Measurements from ENCODE around the gene BCAS1.

BCAS1 gene

DNA sequence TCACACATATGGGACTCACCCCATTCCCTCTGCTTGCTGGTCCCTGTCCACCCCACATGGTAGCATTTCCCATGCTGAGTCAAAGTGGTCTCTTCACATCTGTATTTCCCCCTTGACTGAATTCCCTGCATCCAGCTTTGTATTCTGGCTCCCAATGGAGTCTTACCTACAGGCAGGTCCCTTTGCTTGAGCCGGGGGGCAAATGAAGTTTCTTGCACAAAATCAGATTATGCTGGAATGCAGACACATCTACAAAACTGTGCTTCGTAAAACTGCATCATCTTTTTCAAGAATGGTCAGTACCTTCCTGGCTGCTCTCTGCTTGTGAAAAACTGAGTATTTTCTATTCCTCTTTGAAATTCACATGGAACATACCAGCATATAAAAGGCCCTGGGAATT is 32.1 kb upstream of the BCAS1 start:
- H3K4me3 ChIP-seq (ENCODE audit: low read length): no peak overlapping the region
- no peaks in the 10 kb centered on the region for H3K27me3 ChIP-seq (ENCODE audit: insufficient read depth, low read length)

DNA sequence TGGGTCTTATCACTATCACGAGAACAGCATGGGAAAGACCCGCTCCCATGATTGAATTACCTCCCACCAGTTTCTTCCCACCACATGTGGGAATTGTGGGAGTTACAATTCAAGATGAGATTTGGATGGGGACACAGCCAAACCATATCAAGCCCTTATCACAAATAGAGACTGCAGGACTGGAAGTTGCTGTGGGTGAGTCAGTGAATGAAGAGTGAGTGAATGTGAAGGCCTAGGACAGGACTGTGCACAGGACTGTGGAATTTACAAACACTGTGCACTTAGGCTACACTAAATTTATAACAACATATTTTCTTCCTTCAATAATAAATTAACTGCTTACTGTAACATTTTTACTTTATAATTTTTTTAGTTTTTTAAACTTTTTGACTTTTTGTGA is 30.2 kb upstream of the BCAS1 start:
- Histone ChIP-seq H3K36me3 (ENCODE audit: insufficient read depth, low read length) (no peaks in the 10 kb centered on the region), H3K27me3 (ENCODE audit: insufficient read depth, low read length) (no peaks in the 10 kb centered on the region), H3K4me1 (ENCODE audit: insufficient read depth, low read length) (no peaks in the 10 kb centered on the region), H3K9me3 (ENCODE audit: insufficient read depth, low read depth, low read length) (no peaks in the 10 kb centered on the region), H3K27ac (ENCODE audit: low read depth, low read length) (no peak overlapping the region), H3K9ac (ENCODE audit: low read depth, low read length) (no peak overlapping the region), H3K4me3 (ENCODE audit: low read length) (no peak overlapping the region)
- WGBS: 100% methylated on average over 2 of the region's 2 CpGs

More for the DNA sequence above, 32.1 kb upstream of the BCAS1 start:
- Histone ChIP-seq H3K27ac (ENCODE audit: low read depth, low read length) (no peak overlapping the region), H3K36me3 (ENCODE audit: insufficient read depth, low read length) (no peaks in the 10 kb centered on the region), H3K9me3 (ENCODE audit: insufficient read depth, low read depth, low read length) (no peaks in the 10 kb centered on the region), H3K4me1 (ENCODE audit: insufficient read depth, low read length) (no peaks in the 10 kb centered on the region), H3K9ac (ENCODE audit: low read depth, low read length) (no peak overlapping the region)
- 93% methylated on average over 2 of the region's 2 CpGs for WGBS

DNA sequence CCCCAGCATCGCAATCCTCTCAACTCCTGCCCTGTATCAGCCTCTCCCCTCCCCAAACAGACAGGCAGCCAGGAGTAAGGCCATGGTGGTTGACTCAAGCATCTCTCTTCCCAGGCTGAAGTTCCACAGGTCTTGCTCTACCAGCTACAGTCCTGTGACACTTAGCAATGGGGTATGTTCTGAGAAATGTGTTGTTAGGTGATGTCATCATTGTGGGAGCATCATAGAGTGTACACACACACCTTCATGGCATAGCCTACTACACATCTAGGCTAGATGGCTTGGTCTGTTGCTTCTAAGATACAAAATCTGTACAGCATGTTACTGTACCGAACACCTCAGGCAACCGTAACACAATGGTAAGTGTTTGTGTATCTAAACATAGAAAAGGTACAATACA is 29.5 kb upstream of the BCAS1 start:
- H3K4me3 ChIP-seq (ENCODE audit: low read length): no peak overlapping the region
- 97% methylated on average over 1 of the region's 3 CpGs for WGBS
- no peaks in the 10 kb centered on the region for H3K27me3 ChIP-seq (ENCODE audit: insufficient read depth, low read length)
- no peaks in the 10 kb centered on the region for H3K36me3 ChIP-seq (ENCODE audit: insufficient read depth, low read length)
- no peaks in the 10 kb centered on the region for H3K9me3 ChIP-seq (ENCODE audit: insufficient read depth, low read depth, low read length)
- H3K9ac ChIP-seq (ENCODE audit: low read depth, low read length): no peak overlapping the region
- no peaks in the 10 kb centered on the region for H3K4me1 ChIP-seq (ENCODE audit: insufficient read depth, low read length)
- no peak overlapping the region for H3K27ac ChIP-seq (ENCODE audit: low read depth, low read length)

DNA sequence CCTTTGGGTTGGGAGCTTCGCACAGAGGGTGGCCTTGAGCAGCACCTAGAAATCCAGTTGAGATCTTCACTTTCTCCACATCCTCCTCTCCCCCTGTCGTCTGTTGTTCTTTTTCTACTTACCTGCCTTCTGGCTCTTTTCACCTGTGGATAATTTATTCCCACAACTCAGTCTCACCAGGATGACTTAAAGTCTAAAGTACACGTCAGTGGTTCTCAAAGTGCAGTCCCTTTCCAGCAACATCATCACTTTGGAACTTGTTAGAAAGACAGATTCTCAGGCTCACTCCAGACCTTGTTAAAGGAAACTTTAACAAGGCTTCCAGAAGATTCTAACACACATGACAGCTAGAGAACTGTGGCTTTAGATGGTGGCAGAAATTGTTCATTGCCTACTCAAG is 27.7 kb upstream of the BCAS1 start:
- H3K4me3 ChIP-seq (ENCODE audit: low read length): no peak overlapping the region
- 91% methylated on average over 3 of the region's 3 CpGs for WGBS
- H3K27ac ChIP-seq (ENCODE audit: low read depth, low read length): no peak overlapping the region
- no peaks in the 10 kb centered on the region for H3K27me3 ChIP-seq (ENCODE audit: insufficient read depth, low read length)
- no peak overlapping the region for H3K9ac ChIP-seq (ENCODE audit: low read depth, low read length)
- H3K4me1 ChIP-seq (ENCODE audit: insufficient read depth, low read length): no peaks in the 10 kb centered on the region
- no peaks in the 10 kb centered on the region for H3K36me3 ChIP-seq (ENCODE audit: insufficient read depth, low read length)
- no peaks in the 10 kb centered on the region for H3K9me3 ChIP-seq (ENCODE audit: insufficient read depth, low read depth, low read length)

DNA sequence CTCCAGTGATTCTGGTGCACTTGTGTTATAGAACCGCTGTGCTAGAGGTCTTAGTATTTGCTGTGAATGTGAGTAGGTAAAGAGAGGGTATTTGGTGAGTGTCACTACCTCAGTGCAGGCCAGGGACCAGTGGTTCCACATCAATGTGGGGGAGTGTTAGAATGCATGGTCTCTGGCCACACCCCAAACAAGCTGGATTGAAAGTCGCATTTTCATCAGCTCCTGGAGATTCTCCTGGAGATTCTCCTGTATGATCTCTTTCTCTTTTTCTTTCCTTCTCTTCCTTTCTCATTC is 26.8 kb upstream of the BCAS1 start:
- H3K27ac ChIP-seq (ENCODE audit: low read depth, low read length): no peak overlapping the region
- H3K27me3 ChIP-seq (ENCODE audit: insufficient read depth, low read length): no peaks in the 10 kb centered on the region
- WGBS: 83% methylated on average over 2 of the region's 2 CpGs
- no peak overlapping the region for H3K4me3 ChIP-seq (ENCODE audit: low read length)
- no peak overlapping the region for H3K9ac ChIP-seq (ENCODE audit: low read depth, low read length)
- H3K36me3 ChIP-seq (ENCODE audit: insufficient read depth, low read length): no peaks in the 10 kb centered on the region
- H3K9me3 ChIP-seq (ENCODE audit: insufficient read depth, low read depth, low read length): no peaks in the 10 kb centered on the region
- H3K4me1 ChIP-seq (ENCODE audit: insufficient read depth, low read length): no peaks in the 10 kb centered on the region

DNA sequence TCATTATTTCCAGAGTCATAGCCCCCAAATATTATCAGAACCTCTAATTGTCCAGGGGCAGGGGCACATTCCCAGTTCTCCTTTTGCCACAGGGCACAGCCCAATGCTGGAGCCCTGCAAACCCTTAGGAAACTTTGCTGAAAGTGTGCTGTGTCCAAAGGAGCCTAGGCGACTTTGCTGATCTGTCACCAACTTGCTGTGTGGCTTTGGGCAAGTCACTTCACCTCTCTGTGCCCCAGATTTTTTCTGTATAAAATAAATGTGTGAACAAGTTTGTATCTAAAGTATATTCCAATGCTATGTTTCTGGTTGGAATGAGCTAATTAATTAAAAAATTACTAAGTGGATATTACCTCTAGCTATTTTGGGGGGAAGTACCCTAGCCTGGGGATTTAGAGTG is 25.4 kb upstream of the BCAS1 start:
- H3K27ac ChIP-seq (ENCODE audit: low read depth, low read length): no peak overlapping the region
- H3K4me1 ChIP-seq (ENCODE audit: insufficient read depth, low read length): no peaks in the 10 kb centered on the region
- H3K9ac ChIP-seq (ENCODE audit: low read depth, low read length): no peak overlapping the region
- H3K27me3 ChIP-seq (ENCODE audit: insufficient read depth, low read length): no peaks in the 10 kb centered on the region
- H3K36me3 ChIP-seq (ENCODE audit: insufficient read depth, low read length): no peaks in the 10 kb centered on the region
- 87% methylated on average over 1 of the region's 1 CpG for WGBS
- H3K4me3 ChIP-seq (ENCODE audit: low read length): no peak overlapping the region
- H3K9me3 ChIP-seq (ENCODE audit: insufficient read depth, low read depth, low read length): no peaks in the 10 kb centered on the region

DNA sequence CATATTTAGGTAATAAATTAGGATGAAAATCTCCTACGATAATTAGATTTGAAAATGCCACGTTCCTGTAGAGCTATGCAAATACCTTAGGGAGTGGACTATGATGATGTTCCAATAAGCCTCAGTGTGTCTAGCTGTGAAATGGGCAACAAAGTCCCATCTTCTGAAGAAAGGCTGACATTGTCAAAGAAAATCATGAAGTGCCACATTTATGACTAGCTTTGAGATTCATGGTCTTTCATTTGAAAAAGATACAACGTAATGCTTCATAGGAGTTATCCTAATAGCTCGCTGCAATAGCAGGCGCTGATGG is 23.8 kb upstream of the BCAS1 start:
- 94% methylated on average over 5 of the region's 5 CpGs for whole genome bisulfite sequencing

DNA sequence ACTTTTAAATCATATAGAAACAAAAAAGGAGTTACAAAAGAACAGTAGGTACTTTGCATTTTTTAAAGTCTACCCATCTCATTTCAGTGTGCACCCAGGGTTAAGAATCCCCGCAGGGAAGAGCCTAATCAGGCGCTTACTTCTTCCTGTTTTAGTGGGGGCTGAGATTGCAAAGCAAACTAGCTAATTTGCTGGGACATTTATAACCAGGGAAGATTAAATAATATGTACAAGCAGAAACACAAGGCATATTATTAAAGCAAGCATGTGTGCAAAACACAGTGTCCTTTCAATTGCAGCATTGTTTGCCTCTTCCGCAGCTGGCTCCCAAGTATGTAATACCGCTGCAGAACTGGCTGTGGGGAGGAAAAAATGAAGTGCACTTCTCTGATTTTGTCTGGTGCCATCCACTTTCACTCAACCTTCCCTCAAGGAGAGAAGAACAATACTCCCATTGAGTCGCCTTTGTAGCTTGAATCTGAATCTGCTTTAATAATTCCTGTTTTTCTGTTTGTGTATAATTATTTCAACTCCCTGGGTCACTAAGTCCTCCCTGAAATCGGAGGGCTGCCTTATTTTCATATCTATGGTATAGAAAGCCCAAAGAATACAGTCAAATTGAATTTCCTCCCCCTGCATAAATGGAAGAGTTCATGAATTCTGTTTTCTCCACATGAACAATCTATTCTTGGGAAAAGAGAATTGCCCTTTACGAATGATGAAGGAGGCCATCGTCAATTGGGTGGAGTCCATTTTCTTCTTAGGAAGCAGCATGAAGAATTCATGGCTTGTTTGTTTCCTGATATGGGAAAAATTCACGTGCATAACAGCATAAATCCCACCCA is 23.3 kb upstream of the BCAS1 start:
- Histone ChIP-seq H3K27ac (ENCODE audit: low read depth, low read length) (no peak overlapping the region), H3K27me3 (ENCODE audit: insufficient read depth, low read length) (no peaks in the 10 kb centered on the region)
- 91% methylated on average over 6 of the region's 9 CpGs for whole genome bisulfite sequencing

More for the DNA sequence above, 23.8 kb upstream of the BCAS1 start:
- no peak overlapping the region for H3K27ac ChIP-seq (ENCODE audit: low read depth, low read length)
- no peaks in the 10 kb centered on the region for H3K36me3 ChIP-seq (ENCODE audit: insufficient read depth, low read length)
- no peaks in the 10 kb centered on the region for H3K9me3 ChIP-seq (ENCODE audit: insufficient read depth, low read depth, low read length)
- H3K4me3 ChIP-seq (ENCODE audit: low read length): no peak overlapping the region
- no peak overlapping the region for H3K9ac ChIP-seq (ENCODE audit: low read depth, low read length)
- no peaks in the 10 kb centered on the region for H3K27me3 ChIP-seq (ENCODE audit: insufficient read depth, low read length)
- H3K4me1 ChIP-seq (ENCODE audit: insufficient read depth, low read length): no peaks in the 10 kb centered on the region

DNA sequence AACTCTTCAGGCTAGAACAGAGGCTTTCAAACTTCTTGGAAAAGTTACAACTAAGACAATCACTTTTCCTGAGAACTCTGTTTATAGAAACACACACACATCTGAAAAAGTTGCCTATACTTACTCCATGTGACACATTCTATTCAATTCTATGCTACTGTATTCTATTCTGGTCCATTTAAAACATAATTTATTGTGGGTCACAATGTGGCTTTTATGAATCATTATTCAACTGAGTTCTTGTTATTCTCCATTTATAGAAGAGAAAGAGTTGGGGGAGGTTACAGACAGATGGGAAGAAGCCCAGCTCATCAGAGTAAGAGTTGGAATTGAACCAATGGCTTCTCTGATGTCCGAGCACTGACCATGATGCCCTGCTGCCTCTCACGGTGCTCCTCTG is 21.6 kb upstream of the BCAS1 start:
- no peak overlapping the region for H3K27ac ChIP-seq (ENCODE audit: low read depth, low read length)
- WGBS: 85% methylated on average over 2 of the region's 2 CpGs
- no peak overlapping the region for H3K9ac ChIP-seq (ENCODE audit: low read depth, low read length)

More for the DNA sequence above, 23.3 kb upstream of the BCAS1 start:
- Histone ChIP-seq H3K36me3 (ENCODE audit: insufficient read depth, low read length) (no peaks in the 10 kb centered on the region), H3K4me1 (ENCODE audit: insufficient read depth, low read length) (no peaks in the 10 kb centered on the region), H3K4me3 (ENCODE audit: low read length) (no peak overlapping the region), H3K9ac (ENCODE audit: low read depth, low read length) (no peak overlapping the region), H3K9me3 (ENCODE audit: insufficient read depth, low read depth, low read length) (no peaks in the 10 kb centered on the region)

DNA sequence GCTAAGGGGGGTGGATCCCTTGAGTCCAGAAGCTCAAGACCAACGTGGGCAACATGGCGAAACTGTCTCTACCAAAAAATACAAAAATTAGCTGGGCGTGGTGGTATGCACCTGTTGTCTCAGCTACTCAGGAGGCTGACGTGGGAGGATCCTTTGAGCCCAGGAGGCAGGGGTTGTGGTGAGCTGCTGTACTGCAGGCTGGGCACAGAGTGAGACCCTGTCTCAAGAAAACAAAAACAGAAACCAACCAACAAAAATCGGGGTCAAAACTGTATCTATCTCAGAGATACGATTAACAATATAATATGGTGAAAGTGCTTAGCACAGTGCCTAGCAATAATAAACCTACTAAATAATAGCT is 20.7 kb upstream of the BCAS1 start:
- Histone ChIP-seq H3K9ac (ENCODE audit: low read depth, low read length) (no peak overlapping the region), H3K4me3 (ENCODE audit: low read length) (no peak overlapping the region), H3K9me3 (ENCODE audit: insufficient read depth, low read depth, low read length) (no peaks in the 10 kb centered on the region), H3K27me3 (ENCODE audit: insufficient read depth, low read length) (no peaks in the 10 kb centered on the region), H3K36me3 (ENCODE audit: insufficient read depth, low read length) (no peaks in the 10 kb centered on the region), H3K27ac (ENCODE audit: low read depth, low read length) (no peak overlapping the region), H3K4me1 (ENCODE audit: insufficient read depth, low read length) (no peaks in the 10 kb centered on the region)
- WGBS: 73% methylated on average over 4 of the region's 6 CpGs

More for the DNA sequence above, 21.6 kb upstream of the BCAS1 start:
- Histone ChIP-seq H3K36me3 (ENCODE audit: insufficient read depth, low read length) (no peaks in the 10 kb centered on the region), H3K27me3 (ENCODE audit: insufficient read depth, low read length) (no peaks in the 10 kb centered on the region), H3K4me3 (ENCODE audit: low read length) (no peak overlapping the region), H3K4me1 (ENCODE audit: insufficient read depth, low read length) (no peaks in the 10 kb centered on the region), H3K9me3 (ENCODE audit: insufficient read depth, low read depth, low read length) (no peaks in the 10 kb centered on the region)

DNA sequence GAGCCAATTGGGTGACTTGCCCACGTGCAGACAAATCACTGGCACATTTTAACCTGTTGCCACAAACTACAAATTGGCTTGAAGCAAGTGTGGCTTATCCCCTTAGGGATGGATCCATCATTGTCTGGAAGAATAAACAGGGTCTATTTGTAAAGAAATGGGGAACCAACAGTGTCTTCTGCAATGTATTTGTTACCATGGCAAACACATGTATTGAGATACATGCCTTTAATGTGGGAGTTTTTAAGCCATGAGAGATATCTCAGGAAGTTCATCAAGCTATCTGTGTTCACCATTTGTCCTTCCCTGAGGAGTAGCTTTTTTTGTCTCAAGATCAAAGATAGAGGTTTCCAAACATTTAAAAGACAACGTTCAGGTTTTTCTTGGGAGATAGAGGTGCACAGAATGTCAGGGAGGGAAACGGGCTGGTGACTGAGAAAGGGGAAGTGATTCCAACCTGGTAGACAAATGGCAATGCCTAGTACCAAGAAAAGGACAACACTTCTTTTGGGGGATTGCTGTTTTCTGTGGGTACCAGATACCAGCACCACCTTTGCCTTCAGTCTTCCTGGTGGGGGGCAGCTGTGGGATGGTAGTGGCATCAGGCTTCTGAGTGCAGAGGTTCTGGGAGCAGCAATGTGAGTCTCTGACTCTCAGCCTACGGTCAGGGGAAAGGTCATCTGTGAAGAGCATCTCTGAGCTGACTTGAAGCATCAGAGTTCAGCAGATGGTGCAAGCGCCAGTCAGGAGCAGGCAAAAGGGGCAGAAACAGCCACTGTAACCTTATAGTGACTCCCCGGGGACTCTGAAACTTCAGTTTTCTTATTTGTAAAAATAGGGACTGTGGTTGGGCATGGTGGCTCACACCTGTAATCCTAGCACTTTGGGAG is 20.1 kb upstream of the BCAS1 start:
- Histone ChIP-seq H3K27ac (ENCODE audit: low read depth, low read length) (no peak overlapping the region), H3K36me3 (ENCODE audit: insufficient read depth, low read length) (no peaks in the 10 kb centered on the region), H3K4me3 (ENCODE audit: low read length) (no peak overlapping the region), H3K9me3 (ENCODE audit: insufficient read depth, low read depth, low read length) (no peaks in the 10 kb centered on the region), H3K4me1 (ENCODE audit: insufficient read depth, low read length) (no peaks in the 10 kb centered on the region), H3K27me3 (ENCODE audit: insufficient read depth, low read length) (no peaks in the 10 kb centered on the region), H3K9ac (ENCODE audit: low read depth, low read length) (no peak overlapping the region)
- 86% methylated on average over 6 of the region's 6 CpGs for WGBS

Measured in HUES64 (cell line).